Measurements from ENCODE around the gene SNRPD2. TPM values are rescaled to one million over a fixed set of nuclear protein-coding genes. Genes with fewer than 3 reads are reported as not detected.

Gene SNRPD2
- total RNA-seq, 1 experiment from 2014 or later: 631 TPM

DNA sequence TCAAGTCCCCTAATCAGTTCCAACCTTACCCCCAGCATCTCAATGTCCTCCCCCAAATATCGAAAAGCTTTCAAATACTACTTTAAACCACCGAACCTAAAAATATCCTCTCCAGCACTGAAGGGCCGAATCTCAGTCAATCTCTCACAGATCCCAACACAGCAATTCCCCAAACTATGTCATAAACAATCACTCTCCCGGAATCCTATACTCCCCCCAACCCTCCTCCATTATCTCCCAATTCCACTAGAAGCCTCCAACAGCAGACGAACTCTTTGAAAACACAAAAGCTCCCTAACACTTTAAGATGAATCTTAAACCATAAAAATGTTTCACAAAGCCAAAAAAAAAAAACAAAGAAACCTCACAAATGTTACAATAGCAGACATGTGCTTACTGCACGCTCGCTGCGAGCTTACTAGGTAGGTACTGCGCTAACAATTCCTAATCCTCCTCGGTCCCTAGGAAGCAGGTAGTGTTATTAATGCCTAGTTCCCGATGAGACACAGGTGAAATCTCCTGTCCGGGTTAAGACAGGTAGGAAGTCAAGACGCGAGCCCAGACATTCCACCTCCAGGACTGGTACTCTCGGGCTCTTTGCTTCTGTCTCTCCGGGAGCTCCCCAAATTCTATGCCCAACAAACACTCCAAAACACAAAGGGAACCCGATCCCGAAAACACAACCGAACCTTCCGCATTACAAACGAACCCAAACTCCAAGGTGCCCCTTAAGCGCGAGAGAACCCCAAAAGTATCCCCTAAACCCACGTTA lies 24.8 kb upstream of the SNRPD2 start:
- DNase-seq: peak; percentile 44
- TF ChIP-seq, protein P1, sequence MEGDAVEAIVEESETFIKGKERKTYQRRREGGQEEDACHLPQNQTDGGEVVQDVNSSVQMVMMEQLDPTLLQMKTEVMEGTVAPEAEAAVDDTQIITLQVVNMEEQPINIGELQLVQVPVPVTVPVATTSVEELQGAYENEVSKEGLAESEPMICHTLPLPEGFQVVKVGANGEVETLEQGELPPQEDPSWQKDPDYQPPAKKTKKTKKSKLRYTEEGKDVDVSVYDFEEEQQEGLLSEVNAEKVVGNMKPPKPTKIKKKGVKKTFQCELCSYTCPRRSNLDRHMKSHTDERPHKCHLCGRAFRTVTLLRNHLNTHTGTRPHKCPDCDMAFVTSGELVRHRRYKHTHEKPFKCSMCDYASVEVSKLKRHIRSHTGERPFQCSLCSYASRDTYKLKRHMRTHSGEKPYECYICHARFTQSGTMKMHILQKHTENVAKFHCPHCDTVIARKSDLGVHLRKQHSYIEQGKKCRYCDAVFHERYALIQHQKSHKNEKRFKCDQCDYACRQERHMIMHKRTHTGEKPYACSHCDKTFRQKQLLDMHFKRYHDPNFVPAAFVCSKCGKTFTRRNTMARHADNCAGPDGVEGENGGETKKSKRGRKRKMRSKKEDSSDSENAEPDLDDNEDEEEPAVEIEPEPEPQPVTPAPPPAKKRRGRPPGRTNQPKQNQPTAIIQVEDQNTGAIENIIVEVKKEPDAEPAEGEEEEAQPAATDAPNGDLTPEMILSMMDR (conservative IDR thresholded peaks at IDR 0.05; ENCODE audit: low read depth, low read length): no peak
- TF ChIP-seq EZH2 (IDR thresholded peaks at IDR 0.05; ENCODE audit: low read length, unreplicated experiment): no peak
- TF ChIP-seq EZH2phosphoT487 (IDR thresholded peaks at IDR 0.05; ENCODE audit: borderline replicate concordance, low read length): no peak
- no peaks in the 10 kb centered on the region for H3F3A ChIP-seq (ENCODE audit: low read length, unreplicated experiment)
- H3K9me2 ChIP-seq (replicated peaks; ENCODE audit: low read length): no peaks in the 10 kb centered on the region
- POLR2A ChIA-PET (ENCODE audit: unreplicated experiment): interaction anchor here (0.9 to 2.0 kb wide), 2 partner anchors 51 to 53 kb away, joined by 5 to 21 read pairs; partner anchors contain the start of gene SIX5
- peaks cover 15% of the 10 kb centered on the region for H3K4me1 ChIP-seq (ENCODE audit: insufficient read depth, low read length)
- CTCF ChIA-PET: interaction anchor here (0.5 to 1.7 kb wide), 3 partner anchors 14 to 54 kb away, joined by 5 to 10 read pairs (median 9); partner anchors contain the start of genes FBXO46 and SIX5
- peak overlapping the region; percentile 74 for H2AFZ ChIP-seq (ENCODE audit: low read length)
- no peaks in the 10 kb centered on the region for H3K9me3 ChIP-seq (ENCODE audit: low read length)
- TSS peak; percentile 72 for BruUV-seq (replicated peaks)
- no peaks in the 10 kb centered on the region for H3K27me3 ChIP-seq (ENCODE audit: low read length)
- H3K9ac ChIP-seq (ENCODE audit: low read length): peak overlapping the region; percentile 95
- peak overlapping the region; percentile 94 for H3K4me2 ChIP-seq (ENCODE audit: low read length)
- H4K20me1 ChIP-seq (ENCODE audit: low read length): no peaks in the 10 kb centered on the region
- peak; percentile 41 for ATAC-seq
- peak overlapping the region; percentile 87 for H3K4me3 ChIP-seq (ENCODE audit: low read length)
- H3K36me3 ChIP-seq (ENCODE audit: low read depth, low read length): no peaks in the 10 kb centered on the region
- peaks cover 33% of the 10 kb centered on the region for H3K79me2 ChIP-seq (ENCODE audit: low read length)
- peak overlapping the region; percentile 66 for H3K27ac ChIP-seq (ENCODE audit: low read length)
- intact Hi-C loops (cut with micrococcal nuclease): loop anchor here (1.0 kb wide), 1 partner anchor 53 kb away; the partner anchor contains the start of gene SIX5

DNA sequence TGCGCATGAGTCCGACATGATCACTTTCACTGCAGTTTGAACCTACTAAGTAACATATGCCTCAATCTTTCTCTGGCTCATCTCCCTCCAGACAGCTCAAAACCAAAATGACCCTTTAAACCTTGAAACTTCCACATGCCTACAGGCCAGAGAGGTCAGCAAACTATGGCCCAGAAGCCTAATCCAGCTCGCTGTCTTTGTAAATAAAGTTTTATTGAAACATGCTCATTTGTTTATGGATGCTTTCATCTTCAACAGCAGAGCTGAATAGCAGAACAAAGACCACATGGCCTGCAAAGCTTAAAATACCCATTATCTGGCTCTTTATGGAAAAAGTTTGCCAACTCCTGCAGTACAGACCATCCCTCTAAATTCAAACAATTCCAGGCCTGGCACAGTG lies 23.4 kb upstream of the SNRPD2 start:
- POLR2A ChIA-PET (ENCODE audit: unreplicated experiment): no interaction called here
- Histone ChIP-seq H3K9me2 (replicated peaks; ENCODE audit: low read length) (no peaks in the 10 kb centered on the region), H2AFZ (ENCODE audit: low read length) (no peak overlapping the region), H3K27me3 (ENCODE audit: low read length) (no peaks in the 10 kb centered on the region), H3K9ac (ENCODE audit: low read length) (no peak overlapping the region), H3K36me3 (ENCODE audit: low read depth, low read length) (no peaks in the 10 kb centered on the region), H3K4me3 (ENCODE audit: low read length) (no peak overlapping the region), H3K9me3 (ENCODE audit: low read length) (no peaks in the 10 kb centered on the region), H3F3A (ENCODE audit: low read length, unreplicated experiment) (no peaks in the 10 kb centered on the region), H3K4me2 (ENCODE audit: low read length) (no peak overlapping the region), H4K20me1 (ENCODE audit: low read length) (no peaks in the 10 kb centered on the region), H3K4me1 (ENCODE audit: insufficient read depth, low read length) (peaks cover 15% of the 10 kb centered on the region), H3K79me2 (ENCODE audit: low read length) (peaks cover 33% of the 10 kb centered on the region), H3K27ac (ENCODE audit: low read length) (no peak overlapping the region)
- TF ChIP-seq, protein P1 (conservative IDR thresholded peaks at IDR 0.05; ENCODE audit: low read depth, low read length): no peak
- TF ChIP-seq EZH2phosphoT487 (IDR thresholded peaks at IDR 0.05; ENCODE audit: borderline replicate concordance, low read length): no peak
- no peak for TF ChIP-seq EZH2 (IDR thresholded peaks at IDR 0.05; ENCODE audit: low read length, unreplicated experiment)
- CTCF ChIA-PET: no interaction called here
- BruUV-seq (replicated peaks): no TSS peak
- DNase-seq: no peak
- intact Hi-C loops (cut with micrococcal nuclease): no loop called here
- no peak for ATAC-seq

DNA sequence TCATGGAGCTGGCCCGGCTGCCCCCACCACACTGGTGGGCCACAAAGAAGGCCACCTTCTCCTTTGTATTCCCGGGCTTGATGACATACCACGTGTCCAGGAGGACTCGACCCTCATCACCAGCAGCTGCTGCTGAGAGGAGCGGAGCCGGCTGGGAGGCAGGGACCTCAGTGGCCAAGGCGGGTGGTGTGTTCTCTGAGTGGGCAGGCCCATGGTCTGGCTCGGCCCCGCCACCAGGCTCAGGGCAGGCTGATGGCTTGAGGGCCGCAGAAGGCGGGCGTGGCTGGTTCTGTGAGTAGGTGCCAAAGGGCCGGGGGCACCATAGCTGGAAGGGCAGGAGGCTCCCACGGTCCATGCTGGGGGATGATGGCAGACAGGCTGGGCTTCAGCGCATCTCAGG lies 21.4 kb upstream of the SNRPD2 start:
- Histone ChIP-seq H3K4me2 (ENCODE audit: low read length) (no peak overlapping the region), H3K9me3 (ENCODE audit: low read length) (no peaks in the 10 kb centered on the region), H3F3A (ENCODE audit: low read length, unreplicated experiment) (no peaks in the 10 kb centered on the region), H3K36me3 (ENCODE audit: low read depth, low read length) (no peaks in the 10 kb centered on the region), H2AFZ (ENCODE audit: low read length) (no peak overlapping the region), H3K4me1 (ENCODE audit: insufficient read depth, low read length) (peaks cover 15% of the 10 kb centered on the region), H3K27me3 (ENCODE audit: low read length) (no peaks in the 10 kb centered on the region), H3K9ac (ENCODE audit: low read length) (no peak overlapping the region), H3K4me3 (ENCODE audit: low read length) (no peak overlapping the region), H4K20me1 (ENCODE audit: low read length) (no peaks in the 10 kb centered on the region), H3K9me2 (replicated peaks; ENCODE audit: low read length) (no peaks in the 10 kb centered on the region), H3K27ac (ENCODE audit: low read length) (no peak overlapping the region), H3K79me2 (ENCODE audit: low read length) (peaks cover 33% of the 10 kb centered on the region)
- CTCF ChIA-PET: interaction anchor here (0.5 kb wide), 1 partner anchor 19 kb away, joined by 3 read pairs; no protein-coding TSS in a partner anchor
- TF ChIP-seq, protein P1 (conservative IDR thresholded peaks at IDR 0.05; ENCODE audit: low read depth, low read length): no peak
- no peak for TF ChIP-seq EZH2phosphoT487 (IDR thresholded peaks at IDR 0.05; ENCODE audit: borderline replicate concordance, low read length)
- TF ChIP-seq EZH2 (IDR thresholded peaks at IDR 0.05; ENCODE audit: low read length, unreplicated experiment): no peak
- ATAC-seq: no peak
- DNase-seq: no peak
- BruUV-seq (replicated peaks): no TSS peak
- POLR2A ChIA-PET (ENCODE audit: unreplicated experiment): no interaction called here
- intact Hi-C loops (cut with micrococcal nuclease): no loop called here

Measured in PC-3 (cell line).